22Rv1 (cell line): ENCODE data around the gene AKNA.

ENCODE experiments used
- ZFX ChIP-seq: fragments of 450-650 bp; IDR thresholded peaks from 2 replicates; pipeline ENCODE4 v1.6.1; 2017; ENCODE audit warnings: antibody characterized with exemption, borderline replicate concordance
- TF ChIP-seq, protein P1 (sequence below): fragments of 450-650 bp; IDR thresholded peaks from 2 replicates; pipeline ENCODE4 v1.5.1; 2017; ENCODE audit warnings: mild to moderate bottlenecking

DNA sequence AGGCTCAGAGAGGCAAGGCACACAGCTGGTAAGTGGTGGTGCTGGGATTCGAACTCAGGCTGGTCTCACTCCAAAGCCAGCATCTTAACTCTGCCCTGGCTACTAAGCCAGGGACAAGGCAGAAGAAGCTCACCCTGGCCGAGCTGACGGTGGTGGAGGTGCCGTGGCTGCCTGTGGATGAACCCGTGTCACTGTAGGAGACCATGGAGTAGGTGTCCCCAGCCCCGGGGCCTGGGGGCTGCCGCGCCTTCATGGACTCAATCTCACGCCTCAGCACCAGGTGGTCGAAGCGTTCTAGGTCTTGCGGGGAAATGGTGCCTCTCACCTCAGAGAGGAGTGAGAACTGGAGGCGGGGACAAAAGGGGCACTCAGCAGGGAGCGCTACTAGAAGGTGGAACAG is 35.4 kb upstream of the AKNA start:
- TF ChIP-seq, protein P1, sequence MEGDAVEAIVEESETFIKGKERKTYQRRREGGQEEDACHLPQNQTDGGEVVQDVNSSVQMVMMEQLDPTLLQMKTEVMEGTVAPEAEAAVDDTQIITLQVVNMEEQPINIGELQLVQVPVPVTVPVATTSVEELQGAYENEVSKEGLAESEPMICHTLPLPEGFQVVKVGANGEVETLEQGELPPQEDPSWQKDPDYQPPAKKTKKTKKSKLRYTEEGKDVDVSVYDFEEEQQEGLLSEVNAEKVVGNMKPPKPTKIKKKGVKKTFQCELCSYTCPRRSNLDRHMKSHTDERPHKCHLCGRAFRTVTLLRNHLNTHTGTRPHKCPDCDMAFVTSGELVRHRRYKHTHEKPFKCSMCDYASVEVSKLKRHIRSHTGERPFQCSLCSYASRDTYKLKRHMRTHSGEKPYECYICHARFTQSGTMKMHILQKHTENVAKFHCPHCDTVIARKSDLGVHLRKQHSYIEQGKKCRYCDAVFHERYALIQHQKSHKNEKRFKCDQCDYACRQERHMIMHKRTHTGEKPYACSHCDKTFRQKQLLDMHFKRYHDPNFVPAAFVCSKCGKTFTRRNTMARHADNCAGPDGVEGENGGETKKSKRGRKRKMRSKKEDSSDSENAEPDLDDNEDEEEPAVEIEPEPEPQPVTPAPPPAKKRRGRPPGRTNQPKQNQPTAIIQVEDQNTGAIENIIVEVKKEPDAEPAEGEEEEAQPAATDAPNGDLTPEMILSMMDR = no peak
- no peak for TF ChIP-seq ZFX
